Fibroblast of lung (primary cell): ENCODE data around the gene BUB1B. TPM values are rescaled to one million over a fixed set of nuclear protein-coding genes. Genes with fewer than 3 reads are reported as not detected.

Experiments
- DNase-seq, 2 donors: peaks; one replicate each; pipeline versions ENCODE4 v3.0.0 to v3.0.0-alpha.2; 2010; ENCODE audit warnings: low read depth in 2 of 2
- H2AFZ ChIP-seq: 2 replicates; pipeline ENCODE4 v1.5.1; 2012; ENCODE audit warnings: low read length, control low read depth, inconsistent platforms
- H3K27ac ChIP-seq: 2 replicates; pipeline ENCODE4 v1.5.1; 2011; ENCODE audit warnings: low read length, control low read depth; ENCODE audit not compliant: insufficient read depth
- H3K27me3 ChIP-seq: 2 replicates; pipeline ENCODE4 v1.5.1; 2011; ENCODE audit warnings: mild to moderate bottlenecking, low read length; ENCODE audit not compliant: control insufficient read depth, insufficient read depth
- H3K36me3 ChIP-seq: 2 replicates; pipeline ENCODE4 v1.5.1; 2011; ENCODE audit warnings: low read length; ENCODE audit not compliant: control insufficient read depth, insufficient read depth
- H3K4me1 ChIP-seq: 2 replicates; pipeline ENCODE4 v1.5.1; 2011; ENCODE audit warnings: low read length; ENCODE audit not compliant: control insufficient read depth, insufficient read depth; ENCODE audit errors: extremely low read depth
- H3K4me2 ChIP-seq: 2 replicates; pipeline ENCODE4 v1.5.1; 2011; ENCODE audit warnings: low read length, control low read depth; ENCODE audit not compliant: insufficient read depth; ENCODE audit errors: extremely low read depth
- H3K4me3 ChIP-seq, 4 experiments: fragments of 200-600 bp in 1 of 4; sonication (generic) in 1 of 4; replicated peaks in 1 of 4; 2 replicates each; pipeline ENCODE4 v1.5.1; 2011 to 2016; ENCODE audit warnings: low read length in 4 of 4, low read depth in 3 of 4, mild to moderate bottlenecking in 3 of 4, control low read depth in 2 of 4, inconsistent platforms in 1 of 4, mixed read lengths in 1 of 4; ENCODE audit not compliant: insufficient read depth in 1 of 4; ENCODE audit errors: control extremely low read depth in 1 of 4
- H3K79me2 ChIP-seq: 2 replicates; pipeline ENCODE4 v1.5.1; 2012; ENCODE audit warnings: mild to moderate bottlenecking, low read length, inconsistent platforms; ENCODE audit not compliant: control insufficient read depth, insufficient read depth
- H3K9ac ChIP-seq: 2 replicates; pipeline ENCODE4 v1.5.1; 2011; ENCODE audit warnings: mild to moderate bottlenecking, low read length, control low read depth; ENCODE audit not compliant: insufficient read depth
- H3K9me3 ChIP-seq: 2 replicates; pipeline ENCODE4 v1.5.1; 2012; ENCODE audit warnings: low read depth, low read length; ENCODE audit not compliant: control insufficient read depth, insufficient read depth
- H4K20me1 ChIP-seq: 2 replicates; pipeline ENCODE4 v1.5.1; 2011; ENCODE audit warnings: low read length; ENCODE audit not compliant: control insufficient read depth, insufficient read depth; ENCODE audit errors: extremely low read depth
- EZH2 ChIP-seq: IDR thresholded peaks from 2 replicates; pipeline ENCODE4 v1.5.1; 2012; ENCODE audit warnings: low read length, control low read depth, mild to moderate bottlenecking; ENCODE audit errors: missing control alignments
- polyA plus RNA-seq, 2 donors: library from polyadenylated mRNA; depleted of rRNA in 1 of 2; stranded (reverse) in 1 of 2; unstranded in 1 of 2; fragments of >200 nt; gene quantifications; 2 replicates each; pipeline ENCODE4 v1.2.1, GENCODE V29; 2011 to 2012; ENCODE audit warnings: missing spikeins in 1 of 2
- total RNA-seq: library from RNA; depleted of rRNA; stranded (reverse); fragments of >200 nt; gene quantifications from 2 replicates; pipeline ENCODE4 v1.2.1, GENCODE V29; 2014
- TF ChIP-seq, protein P1 (sequence below), 2 donors: IDR thresholded peaks in 1 of 2; conservative IDR thresholded peaks in 1 of 2; 1 replicate in 1 of 2; 2 replicates in 1 of 2; pipeline ENCODE4 v1.5.1; 2011 to 2012; ENCODE audit warnings: low read length in 2 of 2, control low read depth in 1 of 2, inconsistent platforms in 1 of 2, low read depth in 1 of 2, mild to moderate bottlenecking in 1 of 2

Gene BUB1B
- total and polyA plus RNA-seq, 2 donors (not counting 1 experiment from before 2014, with no cell fraction given): 5.4 to 6.9 TPM

DNA sequence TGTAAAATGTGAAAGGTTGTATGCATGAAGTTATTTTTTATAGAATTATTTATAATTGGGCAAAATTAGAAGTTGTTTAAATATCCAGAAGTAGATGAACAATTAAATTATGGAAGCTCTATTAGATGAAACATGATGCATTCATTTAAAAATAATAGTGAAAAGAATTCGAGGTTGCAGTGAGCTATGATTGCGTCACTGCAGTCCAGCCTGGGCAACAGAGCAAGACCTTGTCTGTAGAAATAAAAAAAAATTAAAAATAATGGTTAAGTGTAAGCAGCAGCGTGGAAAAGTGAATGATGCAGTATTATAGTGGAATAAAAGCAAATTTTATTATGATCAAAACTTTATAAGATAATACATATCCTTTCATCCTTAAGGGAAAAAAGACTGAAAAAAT lies 14.3 kb downstream of the BUB1B start:
- Histone ChIP-seq H3K4me2 (no peak overlapping the region), H3K4me1 (no peaks in the 10 kb centered on the region), H3K27ac (no peak overlapping the region), H3K36me3 (no peaks in the 10 kb centered on the region), H3K9me3 (no peaks in the 10 kb centered on the region), H4K20me1 (no peaks in the 10 kb centered on the region), H3K27me3 (no peaks in the 10 kb centered on the region), H2AFZ (no peak overlapping the region), H3K79me2 (no peaks in the 10 kb centered on the region), H3K4me3 (no peak overlapping the region), H3K9ac (no peak overlapping the region)
- TF ChIP-seq, protein P1, sequence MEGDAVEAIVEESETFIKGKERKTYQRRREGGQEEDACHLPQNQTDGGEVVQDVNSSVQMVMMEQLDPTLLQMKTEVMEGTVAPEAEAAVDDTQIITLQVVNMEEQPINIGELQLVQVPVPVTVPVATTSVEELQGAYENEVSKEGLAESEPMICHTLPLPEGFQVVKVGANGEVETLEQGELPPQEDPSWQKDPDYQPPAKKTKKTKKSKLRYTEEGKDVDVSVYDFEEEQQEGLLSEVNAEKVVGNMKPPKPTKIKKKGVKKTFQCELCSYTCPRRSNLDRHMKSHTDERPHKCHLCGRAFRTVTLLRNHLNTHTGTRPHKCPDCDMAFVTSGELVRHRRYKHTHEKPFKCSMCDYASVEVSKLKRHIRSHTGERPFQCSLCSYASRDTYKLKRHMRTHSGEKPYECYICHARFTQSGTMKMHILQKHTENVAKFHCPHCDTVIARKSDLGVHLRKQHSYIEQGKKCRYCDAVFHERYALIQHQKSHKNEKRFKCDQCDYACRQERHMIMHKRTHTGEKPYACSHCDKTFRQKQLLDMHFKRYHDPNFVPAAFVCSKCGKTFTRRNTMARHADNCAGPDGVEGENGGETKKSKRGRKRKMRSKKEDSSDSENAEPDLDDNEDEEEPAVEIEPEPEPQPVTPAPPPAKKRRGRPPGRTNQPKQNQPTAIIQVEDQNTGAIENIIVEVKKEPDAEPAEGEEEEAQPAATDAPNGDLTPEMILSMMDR (conservative IDR thresholded peaks at IDR 0.05 in 1 of 2, IDR thresholded peaks at IDR 0.05 in 1 of 2; ENCODE audit: low read depth in 1 of 2, low read length in 2 of 2): no peak
- no peak for TF ChIP-seq EZH2
- peak in 1 of 2 donors; percentile 10 for DNase-seq

DNA sequence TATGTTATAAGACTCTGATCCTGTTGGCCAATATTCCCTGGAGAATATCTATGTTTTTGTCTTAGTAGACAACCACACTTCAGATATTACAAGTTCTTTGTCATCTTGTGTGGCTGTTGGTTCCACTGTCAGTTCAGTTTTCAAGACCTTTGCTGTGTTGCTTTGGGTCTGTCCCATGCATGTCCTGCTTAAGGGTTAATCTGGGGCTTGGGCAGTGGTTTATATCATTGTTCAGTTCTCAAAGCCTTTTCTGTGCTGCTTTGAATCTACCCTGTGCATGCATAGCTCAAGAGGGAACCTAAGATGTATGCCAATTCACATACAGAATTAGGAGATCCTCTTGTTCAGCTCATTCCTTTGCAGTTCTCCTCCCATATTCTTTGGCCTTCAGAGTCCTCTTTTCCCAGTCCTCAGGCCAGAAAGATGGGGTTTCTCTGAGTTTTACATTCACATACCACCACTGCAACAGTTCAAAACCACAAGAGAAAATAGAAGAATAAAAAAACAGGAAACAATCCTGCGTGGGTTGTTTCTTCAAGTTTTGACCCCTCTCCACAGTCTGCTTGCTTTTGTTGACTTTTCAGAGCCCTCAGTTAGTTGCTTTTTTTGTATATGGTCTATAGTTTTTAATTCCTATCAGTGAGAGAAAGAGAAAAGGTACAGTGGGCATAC lies 21.6 kb downstream of the BUB1B start:
- Histone ChIP-seq H3K9me3 (no peaks in the 10 kb centered on the region), H3K4me1 (no peaks in the 10 kb centered on the region), H3K79me2 (no peaks in the 10 kb centered on the region), H3K36me3 (no peaks in the 10 kb centered on the region), H3K27me3 (no peaks in the 10 kb centered on the region), H2AFZ (no peak overlapping the region), H3K4me2 (no peak overlapping the region), H3K9ac (no peak overlapping the region), H3K4me3 (no peak overlapping the region), H4K20me1 (no peaks in the 10 kb centered on the region), H3K27ac (no peak overlapping the region)
- DNase-seq: no peak
- TF ChIP-seq EZH2: no peak
- TF ChIP-seq, protein P1 (conservative IDR thresholded peaks at IDR 0.05 in 1 of 2, IDR thresholded peaks at IDR 0.05 in 1 of 2; ENCODE audit: low read depth in 1 of 2, low read length in 2 of 2): no peak

DNA sequence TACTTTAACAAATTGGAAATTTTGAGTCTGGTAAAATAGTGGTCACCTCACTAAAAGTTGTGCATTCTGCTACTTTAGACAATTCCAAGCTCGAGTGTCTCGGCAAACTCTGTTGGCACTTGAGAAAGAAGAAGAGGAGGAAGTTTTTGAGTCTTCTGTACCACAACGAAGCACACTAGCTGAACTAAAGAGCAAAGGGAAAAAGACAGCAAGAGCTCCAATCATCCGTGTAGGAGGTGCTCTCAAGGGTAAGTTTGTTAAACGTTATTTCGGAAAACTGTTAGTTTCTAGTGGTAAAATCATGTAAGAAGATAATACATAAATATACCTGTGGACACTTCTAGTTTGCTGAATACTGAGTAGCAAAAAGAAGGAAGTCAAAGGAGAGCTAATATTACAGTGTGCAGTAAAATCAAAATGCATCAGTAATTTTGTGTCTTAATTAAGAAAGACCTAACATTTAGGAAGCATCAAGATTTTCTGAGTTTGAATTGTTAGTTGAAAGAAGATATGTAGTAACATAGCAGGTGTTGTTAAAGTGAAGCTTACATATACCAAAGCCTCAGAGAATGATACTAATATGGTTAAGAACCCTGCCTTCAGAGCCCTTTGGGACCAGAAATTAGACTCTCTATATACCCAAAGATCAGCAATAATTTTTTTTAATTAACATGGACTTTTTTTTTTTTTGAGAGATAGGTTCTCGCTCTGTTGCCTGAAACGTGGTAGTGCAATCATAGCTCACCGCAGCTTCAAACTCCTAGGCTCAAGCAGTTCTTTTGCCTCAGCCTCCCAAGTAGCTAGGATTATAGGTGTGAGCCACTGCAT lies 23.0 kb downstream of the BUB1B start:
- Histone ChIP-seq H3K9ac (no peak overlapping the region), H3K4me3 (no peak overlapping the region), H2AFZ (peak overlapping the region; percentile 32), H3K27me3 (no peaks in the 10 kb centered on the region), H4K20me1 (no peaks in the 10 kb centered on the region), H3K36me3 (no peaks in the 10 kb centered on the region), H3K27ac (no peak overlapping the region), H3K9me3 (no peaks in the 10 kb centered on the region), H3K79me2 (no peaks in the 10 kb centered on the region), H3K4me2 (no peak overlapping the region), H3K4me1 (no peaks in the 10 kb centered on the region)
- TF ChIP-seq EZH2: no peak
- TF ChIP-seq, protein P1 (conservative IDR thresholded peaks at IDR 0.05 in 1 of 2, IDR thresholded peaks at IDR 0.05 in 1 of 2; ENCODE audit: low read depth in 1 of 2, low read length in 2 of 2): no peak
- no peak for DNase-seq
